NCI-H2107 treated with DMSO at 0.1 percent for 48 hours (cell line): Measurements from ENCODE around the gene TRIM33.
A peak's percentile ranks its signal among the peaks of the same experiment; 100 is the strongest.
"Not testable (repeated sequence)": the region's sequence is repeated elsewhere in the genome, so short reads cannot be mapped to it uniquely, and the experiment has no call there.

Experiments used
- DNase-seq: peaks from one replicate; lab custom pipeline; 2025; ENCODE audit not compliant: unreplicated experiment; lab: John Stamatoyannopoulos, UW

TRIM33 gene

DNA sequence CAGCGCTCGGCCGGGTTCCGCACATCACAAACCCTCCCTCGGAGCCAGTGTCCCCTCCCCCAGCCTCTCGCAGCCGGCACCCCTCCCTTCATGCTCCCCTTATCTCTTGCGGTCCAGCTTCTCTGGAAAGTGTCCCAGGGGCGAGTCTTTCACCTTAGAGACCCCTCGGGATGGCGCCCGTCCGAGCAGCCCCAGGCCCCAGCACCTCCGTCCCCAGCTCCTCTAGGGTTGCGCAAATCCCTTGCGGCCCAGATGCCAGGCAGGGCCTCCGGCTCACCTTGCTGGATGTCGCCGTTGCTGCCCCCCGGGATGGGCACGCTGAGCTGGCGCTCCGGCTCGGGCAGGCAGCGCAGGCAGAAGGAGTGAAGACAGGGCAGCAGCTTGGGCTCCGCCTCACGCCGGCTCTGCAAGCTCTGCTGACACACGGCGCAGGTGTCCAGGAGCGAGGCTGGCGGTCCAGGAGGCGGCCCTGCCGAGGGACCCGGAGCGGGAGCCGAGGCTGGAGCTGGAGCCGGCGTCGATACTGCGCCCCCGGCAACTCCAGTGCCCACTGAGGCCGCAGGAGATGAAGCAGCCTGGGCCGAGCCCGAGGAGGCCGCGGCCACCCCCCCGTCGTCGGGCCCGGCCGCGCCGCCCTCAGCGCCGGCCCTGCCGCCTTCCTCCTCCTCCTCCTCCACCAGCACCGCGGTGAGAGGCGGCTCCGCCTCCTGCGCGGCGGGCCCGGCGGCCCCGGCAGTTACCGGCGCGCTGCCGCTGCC is 550 bp downstream of the TRIM33 start:
- no peak for DNase-seq

- DNase-seq, result no peak
Observed at GRCh38 chr1:114509596-114510273, 1.3 kb downstream of the TRIM33 start.

- DNase-seq, result no peak
Observed at GRCh38 chr1:114508386-114508898, 2.6 kb downstream of the TRIM33 start.

DNA sequence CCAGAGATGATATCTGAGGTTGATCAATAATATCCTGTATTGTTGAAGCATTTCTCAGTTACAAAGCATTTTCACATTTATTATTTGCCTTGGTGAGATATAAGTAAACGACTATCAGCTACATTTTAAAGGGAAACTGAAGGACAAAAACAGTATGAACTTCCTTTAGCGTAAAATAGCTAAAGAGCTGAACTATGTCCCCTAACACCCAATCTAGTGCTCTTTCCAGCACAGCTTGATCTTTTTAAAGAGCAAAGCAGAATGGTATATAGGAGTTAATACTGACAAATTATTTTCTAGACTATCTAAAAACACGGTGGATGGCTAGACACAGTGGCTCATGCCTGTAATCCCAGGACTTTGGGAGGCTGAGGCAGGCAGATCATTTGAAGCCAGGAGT is 3.5 kb downstream of the TRIM33 start:
- no peak for DNase-seq

- no peak for DNase-seq
Observed at GRCh38 chr1:114505148-114505561, 5.8 kb downstream of the TRIM33 start.

DNA sequence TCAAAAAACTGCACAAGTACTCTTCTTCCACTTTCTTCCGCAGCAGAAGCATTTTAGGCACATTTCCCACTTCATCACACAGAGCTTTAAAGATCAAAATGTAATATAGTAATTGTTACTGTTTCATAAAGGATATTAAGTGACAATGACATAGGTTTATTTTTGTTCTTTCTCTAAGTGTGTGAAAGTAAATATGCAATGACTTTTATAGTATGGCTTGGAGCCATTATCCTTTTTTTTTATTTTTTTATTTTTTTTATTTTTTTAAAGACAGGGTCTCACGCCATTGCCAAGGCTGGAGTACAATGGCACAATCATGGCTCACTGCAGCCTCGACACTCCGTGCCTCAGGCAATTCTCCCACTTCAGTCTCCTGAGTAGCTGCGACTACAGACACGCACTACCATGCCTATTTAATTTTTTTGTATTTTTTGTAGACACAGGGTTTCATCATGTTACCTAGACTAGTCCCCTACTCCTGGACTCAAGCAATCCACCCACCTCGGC is 7.0 kb downstream of the TRIM33 start:
- no peak for DNase-seq

DNA sequence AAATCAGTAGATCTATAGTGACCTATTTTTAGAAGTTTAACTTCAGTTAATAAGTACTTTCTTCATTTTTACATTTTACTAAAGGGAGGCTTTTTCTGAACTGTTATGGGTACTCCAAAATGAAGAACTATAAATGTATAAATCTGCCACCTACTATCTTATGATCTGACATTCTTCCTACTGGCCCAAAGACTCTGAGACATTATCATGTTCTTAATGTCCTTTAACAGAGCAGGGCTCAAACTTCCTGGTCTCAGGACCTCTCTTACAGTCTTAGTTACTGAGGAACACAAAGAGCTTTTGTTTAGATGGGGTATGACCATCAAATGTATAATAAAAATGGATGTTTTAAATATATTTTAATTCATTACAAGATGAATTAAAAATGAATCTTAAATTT is 8.9 kb downstream of the TRIM33 start:
- no peak for DNase-seq

DNA sequence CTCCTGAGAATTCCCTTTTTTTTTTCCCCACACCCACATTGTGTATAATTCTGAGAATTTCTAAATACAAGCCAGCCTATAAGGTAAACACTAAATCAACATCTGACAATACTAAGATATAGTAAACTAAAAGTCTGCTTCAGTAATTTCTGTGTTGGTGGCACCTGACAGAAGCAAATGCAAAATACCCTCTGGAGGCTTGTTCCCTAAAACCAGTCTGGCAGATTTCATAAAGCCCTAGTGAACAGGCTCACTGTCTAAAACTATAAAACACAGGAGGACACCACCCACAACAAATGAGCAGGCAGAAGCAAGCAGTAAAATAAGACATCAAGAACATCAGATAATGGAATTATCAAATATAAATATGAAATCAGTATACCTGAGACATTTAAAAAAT is 11.5 kb downstream of the TRIM33 start:
- no peak for DNase-seq

GRCh38 chr1:114496089-114496488 is 14.9 kb downstream of the TRIM33 start:
- DNase-seq, result no peak

- DNase-seq, result no peak
Observed at GRCh38 chr1:114495486-114495885, 15.5 kb downstream of the TRIM33 start.

GRCh38 chr1:114492978-114493377 is 18.0 kb downstream of the TRIM33 start:
- DNase-seq, result no peak

DNA sequence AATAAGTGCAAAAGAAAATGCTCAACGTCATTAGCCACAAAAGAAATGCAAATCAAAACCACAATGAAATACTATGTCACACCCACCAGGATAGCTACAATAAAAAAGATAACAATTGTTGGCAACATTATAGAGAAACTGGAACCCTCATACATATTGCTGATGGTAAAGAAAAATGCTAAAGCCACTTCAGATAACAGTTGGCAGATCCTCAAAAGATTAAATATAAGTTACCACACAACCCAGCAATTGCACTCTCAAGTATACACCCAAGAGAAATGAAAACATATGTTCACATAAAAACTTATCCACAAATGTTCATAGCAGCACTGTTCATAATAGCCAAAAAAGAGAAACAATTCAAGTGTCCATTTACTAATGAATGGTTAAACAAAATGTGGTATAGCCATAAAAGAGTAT is 20.7 kb downstream of the TRIM33 start:
- DNase-seq, result peak; percentile 24

GRCh38 chr1:114488739-114489138 is 22.3 kb downstream of the TRIM33 start:
- DNase-seq, result no peak

DNA sequence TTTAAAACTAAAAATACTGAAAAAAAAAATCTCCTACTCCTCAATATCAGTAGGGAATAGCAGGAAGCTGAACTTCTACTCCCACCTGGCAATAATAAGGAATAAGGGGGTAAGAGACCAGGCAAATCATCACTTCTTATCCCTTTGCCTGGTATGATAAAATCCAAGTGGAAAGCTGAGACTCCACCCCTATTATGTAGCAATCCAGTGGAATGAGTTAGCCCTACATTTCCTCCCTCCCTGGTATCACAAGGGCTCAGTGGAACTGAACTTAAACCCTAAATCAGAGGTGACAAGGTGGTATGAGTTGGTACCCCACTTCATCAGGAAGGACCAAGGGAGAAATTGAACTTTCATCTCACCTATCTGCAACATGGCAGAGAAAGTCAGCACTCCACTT is 25.7 kb downstream of the TRIM33 start:
- DNase-seq, result no peak

GRCh38 chr1:114482585-114482984 is 28.4 kb downstream of the TRIM33 start:
- DNase-seq, result no peak

- not testable (repeated sequence) for DNase-seq
Observed at GRCh38 chr1:114479636-114480035, 31.4 kb downstream of the TRIM33 start.

- DNase-seq, result no peak
Observed at GRCh38 chr1:114479134-114479533, 31.9 kb downstream of the TRIM33 start.

GRCh38 chr1:114473796-114474195 is 37.2 kb downstream of the TRIM33 start:
- DNase-seq, result no peak

- no peak for DNase-seq
Observed at GRCh38 chr1:114472408-114472807, 38.6 kb downstream of the TRIM33 start.

DNA sequence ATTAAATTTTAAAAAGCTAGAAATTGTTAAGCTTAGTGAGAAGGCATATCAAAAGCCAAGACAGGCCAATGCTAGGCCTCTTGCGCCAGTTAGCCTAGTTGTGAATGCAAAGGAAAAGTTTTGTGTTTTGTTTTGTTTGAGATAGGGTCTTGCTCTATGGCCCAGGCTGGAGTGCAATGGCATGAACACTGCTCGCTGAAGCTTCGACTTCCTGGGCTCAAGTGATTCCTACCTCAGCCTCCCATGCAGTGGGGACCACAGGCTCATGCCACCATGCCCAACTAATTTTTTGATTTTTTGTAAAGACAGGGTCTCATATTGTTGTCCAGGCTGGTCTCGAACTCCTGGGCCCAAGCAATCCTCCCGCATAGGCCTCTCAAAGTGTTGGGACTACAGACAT is 40.3 kb downstream of the TRIM33 start:
- DNase-seq, result no peak

DNA sequence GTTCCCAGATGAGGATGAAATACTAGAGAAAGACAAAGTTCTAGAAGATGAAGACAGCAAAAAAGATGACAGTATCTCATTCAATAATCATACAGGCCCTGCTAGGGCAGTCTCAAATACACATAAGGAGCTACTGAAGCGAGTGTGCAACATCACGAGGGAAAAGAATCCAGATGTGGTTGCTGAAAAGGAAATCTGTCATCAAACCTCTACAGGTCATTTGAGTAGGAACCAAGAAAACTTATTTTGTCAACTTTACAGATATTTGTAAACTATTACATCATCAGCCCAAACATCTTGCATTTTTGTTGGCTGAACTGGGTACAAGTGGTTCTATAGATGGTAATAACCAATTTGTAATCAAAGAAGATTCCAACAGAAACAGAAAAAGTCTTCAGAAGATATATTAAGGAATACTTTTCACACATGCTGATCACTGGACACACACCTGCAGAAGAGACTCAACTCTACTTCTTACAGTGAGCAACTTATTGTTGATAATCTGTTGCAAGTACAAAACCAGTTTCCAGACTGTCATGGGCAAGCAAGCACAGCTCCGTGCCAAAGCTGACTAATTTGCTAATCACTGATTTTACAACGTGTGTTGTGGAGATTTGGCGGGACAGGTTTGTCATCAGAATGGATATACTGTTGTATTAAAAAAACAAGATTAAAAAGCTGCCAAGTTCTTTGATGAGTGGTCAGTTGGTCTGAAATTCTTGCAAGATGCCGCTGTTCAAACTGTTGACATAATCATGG is 42.1 kb downstream of the TRIM33 start:
- no peak for DNase-seq
